Uterus (tissue), 4 donors: ENCODE data around the gene KRTAP10-8. TPM values are rescaled to one million over a fixed set of nuclear protein-coding genes. Genes with fewer than 3 reads are reported as not detected.

Experiments used
- DNase-seq, 2 donors: peaks; one replicate each; pipeline ENCODE4 v3.0.0-alpha.2; 2019 to 2020
- H3K27ac ChIP-seq, 2 donors: fragments of 200-600 bp; sonication (generic); 1 replicate in 1 of 2; 2 replicates in 1 of 2; pipeline ENCODE4 v1.5.1; 2016 to 2018
- H3K27me3 ChIP-seq, 2 donors: fragments of 200-600 bp; sonication (generic); one replicate each; pipeline ENCODE4 v1.5.1; 2018 to 2019; ENCODE audit warnings: control low read depth in 1 of 2
- H3K36me3 ChIP-seq, 2 donors: fragments of 200-600 bp; sonication (generic); one replicate each; pipeline ENCODE4 v1.5.1; 2019; ENCODE audit warnings: control low read depth in 1 of 2
- H3K4me1 ChIP-seq, 2 donors: fragments of 200-600 bp; sonication (generic); one replicate each; pipeline ENCODE4 v1.5.1; 2018 to 2019; ENCODE audit warnings: control low read depth in 1 of 2
- H3K4me3 ChIP-seq, 2 donors: fragments of 200-600 bp; sonication (generic); 1 replicate in 1 of 2; 2 replicates in 1 of 2; pipeline ENCODE4 v1.5.1; 2018 to 2019; ENCODE audit warnings: mild to moderate bottlenecking in 1 of 2
- H3K9me3 ChIP-seq, 2 donors: fragments of 200-600 bp; sonication (generic); one replicate each; pipeline ENCODE4 v1.5.1; 2019; ENCODE audit warnings: control low read depth in 1 of 2
- CTCF ChIP-seq, 4 experiments: fragments of 200-600 bp in 2 of 4; fragments of 450-650 bp in 2 of 4; sonication (generic) in 2 of 4; IDR thresholded peaks; one replicate each; pipeline ENCODE4 v1.5.1; 2016 to 2019; ENCODE audit warnings: antibody characterized with exemption in 4 of 4, mild to moderate bottlenecking in 2 of 4, moderate library complexity in 1 of 4
- POLR2A ChIP-seq, 2 donors: fragments of 450-650 bp; IDR thresholded peaks; one replicate each; pipeline ENCODE4 v1.6.1; 2016; ENCODE audit warnings: antibody characterized with exemption in 2 of 2, mild to moderate bottlenecking in 1 of 2, moderate library complexity in 1 of 2
- intact Hi-C: fragments of 100-400 bp; cut with DNase I; formaldehyde crosslinking; loops from one replicate; pipeline ENCODE4 v1.15.1; 2023; ENCODE audit warnings: low total_unique reads
- total RNA-seq, 4 donors: library from RNA; depleted of rRNA in 3 of 4; stranded (reverse); fragments of >200 nt in 3 of 4; gene quantifications; one replicate each; pipeline versions ENCODE4 v1.1.0 to v1.2.4, GENCODE V29; 2014 to 2023
- donor health status: DM: yes; HTN: yes; CAD: no.

Gene KRTAP10-8
- total RNA-seq, 4 donors from 2014 or later = not detected

GRCh38 chr21:44567481-44568171, 44.3 kb upstream of the KRTAP10-8 start:
- no peak overlapping the region for H3K27ac ChIP-seq
- no peaks in the 10 kb centered on the region for H3K36me3 ChIP-seq
- H3K27me3 ChIP-seq = no peaks in the 10 kb centered on the region
- no peak overlapping the region for H3K4me3 ChIP-seq
- no peaks in the 10 kb centered on the region for H3K4me1 ChIP-seq
- TF ChIP-seq CTCF (IDR thresholded peaks at IDR 0.05) = no peak
- no peak for TF ChIP-seq POLR2A (IDR thresholded peaks at IDR 0.05)
- intact Hi-C loops = no loop called here
- peaks cover 0 to under 1% of the 10 kb centered on the region in 2 donors for H3K9me3 ChIP-seq
- DNase-seq = no peak

DNA sequence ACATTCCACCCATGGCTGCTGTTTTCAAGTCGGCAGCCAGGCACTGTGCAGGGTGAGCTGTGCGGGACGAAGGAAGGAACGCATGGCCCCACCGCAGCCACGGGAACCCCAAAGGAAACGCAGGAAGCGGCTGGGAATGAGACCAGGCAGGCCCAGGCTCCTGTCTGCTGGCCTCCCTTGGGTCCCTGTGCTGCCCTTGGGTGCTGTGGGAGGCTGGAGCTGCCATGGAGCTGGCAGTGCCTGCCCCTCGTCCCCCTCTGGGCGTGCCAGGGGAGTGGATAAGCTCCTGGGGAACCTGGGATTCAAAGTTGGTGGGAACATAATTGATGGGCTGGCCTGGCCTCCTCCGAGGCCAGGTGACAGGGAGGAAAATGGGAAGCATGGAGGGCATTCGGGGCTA, 43.6 kb upstream of the KRTAP10-8 start:
- H3K36me3 ChIP-seq = no peaks in the 10 kb centered on the region
- intact Hi-C loops = no loop called here
- no peak overlapping the region for H3K27ac ChIP-seq
- no peak overlapping the region for H3K4me3 ChIP-seq
- DNase-seq = no peak
- H3K9me3 ChIP-seq = no peaks in the 10 kb centered on the region
- TF ChIP-seq POLR2A (IDR thresholded peaks at IDR 0.05) = no peak
- no peak for TF ChIP-seq CTCF (IDR thresholded peaks at IDR 0.05)
- no peaks in the 10 kb centered on the region for H3K4me1 ChIP-seq
- no peaks in the 10 kb centered on the region for H3K27me3 ChIP-seq

GRCh38 chr21:44568667-44569556, 43.0 kb upstream of the KRTAP10-8 start:
- H3K27me3 ChIP-seq = no peaks in the 10 kb centered on the region
- DNase-seq = no peak
- intact Hi-C loops = no loop called here

DNA sequence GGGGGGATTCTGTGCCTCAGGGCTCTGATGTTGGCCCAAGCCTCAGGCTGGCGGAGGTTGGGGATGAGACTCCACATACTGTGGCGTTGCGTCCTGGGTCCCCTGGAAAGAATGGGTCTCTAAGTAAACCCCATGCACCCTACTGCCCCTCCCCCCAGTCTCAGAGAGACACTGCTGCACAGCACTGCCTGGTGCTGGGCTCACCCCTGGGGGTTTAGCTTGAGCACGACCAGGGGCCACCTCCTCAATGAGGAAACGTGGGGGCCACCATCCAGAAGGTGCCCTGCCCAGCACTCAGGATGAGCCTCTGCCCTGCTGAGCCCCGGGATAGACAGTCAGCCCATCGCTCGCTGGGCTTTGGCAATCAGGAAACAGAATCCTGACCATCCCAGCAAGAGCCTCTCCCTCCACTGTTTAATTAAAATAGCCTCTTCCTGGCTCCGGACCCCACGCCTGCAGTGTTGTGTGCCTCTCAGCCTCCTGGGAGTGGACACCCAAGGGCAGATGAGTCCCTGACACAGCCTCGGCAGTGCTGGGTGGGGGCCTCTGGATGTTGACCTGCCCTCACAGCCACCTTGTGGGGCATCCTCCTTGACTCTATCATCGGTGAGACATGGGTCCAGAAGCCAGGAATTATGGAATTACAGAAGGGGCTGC, 41.9 kb upstream of the KRTAP10-8 start:
- H3K27me3 ChIP-seq = no peaks in the 10 kb centered on the region
- DNase-seq = no peak
- intact Hi-C loops = no loop called here

More at GRCh38 chr21:44568667-44569556, 43.0 kb upstream of the KRTAP10-8 start:
- H3K27ac ChIP-seq = no peak overlapping the region
- TF ChIP-seq POLR2A (IDR thresholded peaks at IDR 0.05) = no peak
- TF ChIP-seq CTCF (IDR thresholded peaks at IDR 0.05) = no peak
- H3K4me3 ChIP-seq = no peak overlapping the region
- H3K9me3 ChIP-seq = no peaks in the 10 kb centered on the region
- H3K4me1 ChIP-seq = no peaks in the 10 kb centered on the region
- H3K36me3 ChIP-seq = no peaks in the 10 kb centered on the region

More for the DNA sequence above, 41.9 kb upstream of the KRTAP10-8 start:
- Histone ChIP-seq H3K36me3 (no peaks in the 10 kb centered on the region), H3K4me1 (no peaks in the 10 kb centered on the region), H3K4me3 (no peak overlapping the region), H3K9me3 (no peaks in the 10 kb centered on the region), H3K27ac (no peak overlapping the region)
- no peak for TF ChIP-seq POLR2A (IDR thresholded peaks at IDR 0.05)
- TF ChIP-seq CTCF (IDR thresholded peaks at IDR 0.05) = no peak
